C4-2B (cell line): ENCODE data around the gene RPRD1B.

Experiments
- CTCF ChIP-seq: fragments of 450-650 bp; conservative IDR thresholded peaks from 2 replicates; pipeline ENCODE4 v1.5.1; 2017; ENCODE audit warnings: mild to moderate bottlenecking
- ZFX ChIP-seq: fragments of 450-650 bp; IDR thresholded peaks from 2 replicates; pipeline ENCODE4 v1.6.1; 2017

- TF ChIP-seq CTCF, result no peak
- TF ChIP-seq ZFX, result no peak
Observed at GRCh38 chr20:38000293-38000692, 33.3 kb upstream of the RPRD1B start.
